Ascending aorta (tissue), 2 donors: ENCODE results near the gene RFTN1. TPM values are rescaled to one million over a fixed set of nuclear protein-coding genes. Genes with fewer than 3 reads are reported as not detected.
A peak's percentile ranks its signal among the peaks of the same experiment; 100 is the strongest.

Source experiments
- DNase-seq, 2 donors: peaks; one replicate each; pipeline ENCODE4 v3.0.0-alpha.2; 2019; ENCODE audit warnings: low spot score in 2 of 2
- H3K27ac ChIP-seq, 2 donors: fragments of 200-600 bp; sonication (generic); one replicate each; pipeline ENCODE4 v1.5.1; 2016 to 2017; ENCODE audit warnings: mild to moderate bottlenecking in 1 of 2
- H3K27me3 ChIP-seq: fragments of 200-600 bp; sonication (generic); one replicate; pipeline ENCODE4 v1.5.1; 2017
- H3K36me3 ChIP-seq, 2 donors: fragments of 200-600 bp; sonication (generic); one replicate each; pipeline ENCODE4 v1.5.1; 2016
- H3K4me1 ChIP-seq, 2 donors: fragments of 200-600 bp; sonication (generic); one replicate each; pipeline ENCODE4 v1.5.1; 2016 to 2017; ENCODE audit warnings: mild to moderate bottlenecking in 1 of 2
- H3K4me3 ChIP-seq, 2 donors: fragments of 200-600 bp; sonication (generic); one replicate each; pipeline ENCODE4 v1.5.1; 2016 to 2017; ENCODE audit warnings: mild to moderate bottlenecking in 1 of 2
- H3K9me3 ChIP-seq, 2 donors: fragments of 200-600 bp; sonication (generic); one replicate each; pipeline ENCODE4 v1.5.1; 2016
- intact Hi-C: fragments of 100-400 bp; cut with DNase I; formaldehyde crosslinking; loops from one replicate; pipeline ENCODE4 v1.15.1; 2023
- total RNA-seq: library from RNA; depleted of rRNA; stranded (reverse); fragments of >200 nt; gene quantifications from one replicate; pipeline ENCODE4 v1.1.0, GENCODE V29; 2016
- TF ChIP-seq, protein P1 (sequence below), 3 experiments: fragments of 200-600 bp in 2 of 3; fragments of 450-650 bp in 1 of 3; sonication (generic) in 2 of 3; IDR thresholded peaks; one replicate each; pipeline ENCODE4 v1.5.1; 2016 to 2019; ENCODE audit warnings: antibody characterized with exemption in 3 of 3, mild to moderate bottlenecking in 1 of 3, moderate library complexity in 1 of 3

Gene RFTN1
- total RNA-seq, 1 donor from 2014 or later, result 72.6 TPM

DNA sequence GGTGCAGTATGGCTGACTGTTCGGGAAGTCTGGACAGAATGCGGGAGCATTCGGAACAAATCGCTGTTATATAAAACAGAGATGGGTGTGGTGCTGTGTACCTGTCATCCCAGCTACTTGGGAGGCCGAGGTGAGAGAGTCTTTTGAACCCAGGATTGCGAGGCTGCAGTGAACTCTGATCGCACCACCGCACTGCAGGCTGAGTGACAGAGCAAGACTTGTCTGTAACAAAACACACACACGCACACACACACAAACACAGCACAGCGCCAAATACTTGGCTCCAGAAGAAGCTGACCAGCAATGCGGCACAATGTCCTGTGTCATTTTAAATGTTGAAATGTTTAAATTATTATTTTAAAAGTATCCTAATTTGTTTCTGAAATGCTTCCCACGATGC is 12.6 kb downstream of the RFTN1 start:
- TF ChIP-seq, protein P1, sequence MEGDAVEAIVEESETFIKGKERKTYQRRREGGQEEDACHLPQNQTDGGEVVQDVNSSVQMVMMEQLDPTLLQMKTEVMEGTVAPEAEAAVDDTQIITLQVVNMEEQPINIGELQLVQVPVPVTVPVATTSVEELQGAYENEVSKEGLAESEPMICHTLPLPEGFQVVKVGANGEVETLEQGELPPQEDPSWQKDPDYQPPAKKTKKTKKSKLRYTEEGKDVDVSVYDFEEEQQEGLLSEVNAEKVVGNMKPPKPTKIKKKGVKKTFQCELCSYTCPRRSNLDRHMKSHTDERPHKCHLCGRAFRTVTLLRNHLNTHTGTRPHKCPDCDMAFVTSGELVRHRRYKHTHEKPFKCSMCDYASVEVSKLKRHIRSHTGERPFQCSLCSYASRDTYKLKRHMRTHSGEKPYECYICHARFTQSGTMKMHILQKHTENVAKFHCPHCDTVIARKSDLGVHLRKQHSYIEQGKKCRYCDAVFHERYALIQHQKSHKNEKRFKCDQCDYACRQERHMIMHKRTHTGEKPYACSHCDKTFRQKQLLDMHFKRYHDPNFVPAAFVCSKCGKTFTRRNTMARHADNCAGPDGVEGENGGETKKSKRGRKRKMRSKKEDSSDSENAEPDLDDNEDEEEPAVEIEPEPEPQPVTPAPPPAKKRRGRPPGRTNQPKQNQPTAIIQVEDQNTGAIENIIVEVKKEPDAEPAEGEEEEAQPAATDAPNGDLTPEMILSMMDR (IDR thresholded peaks at IDR 0.05), result no peak
- no peaks in the 10 kb centered on the region for H3K9me3 ChIP-seq
- H3K36me3 ChIP-seq, result no peaks in the 10 kb centered on the region
- peaks cover 0 to 13% of the 10 kb centered on the region in 2 donors for H3K4me1 ChIP-seq
- intact Hi-C loops, result no loop called here
- no peak overlapping the region for H3K4me3 ChIP-seq
- no peak overlapping the region for H3K27ac ChIP-seq
- peak in 1 of 2 donors; percentile 33 for DNase-seq
- H3K27me3 ChIP-seq, result no peaks in the 10 kb centered on the region

DNA sequence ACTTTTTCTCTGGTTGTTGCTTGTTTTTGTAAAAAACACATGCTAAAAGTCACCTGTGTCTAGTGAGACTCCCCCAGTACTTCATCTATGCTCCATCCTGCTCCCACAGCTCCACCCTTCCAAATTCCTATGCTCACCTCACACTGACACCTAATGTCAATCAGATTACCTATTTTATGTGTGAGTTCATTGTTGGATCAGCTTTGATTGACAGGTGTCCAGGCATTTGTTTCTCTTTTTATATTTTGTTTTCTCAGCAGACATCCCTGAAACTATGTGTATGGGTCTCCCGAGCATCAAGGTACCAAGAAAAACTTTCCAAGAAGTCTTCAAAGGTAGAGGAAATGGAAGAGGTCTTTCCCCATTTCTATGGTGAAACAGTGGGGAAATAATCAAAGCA is 13.4 kb downstream of the RFTN1 start:
- H3K9me3 ChIP-seq, result no peaks in the 10 kb centered on the region
- H3K4me3 ChIP-seq, result no peak overlapping the region
- TF ChIP-seq, protein P1 (IDR thresholded peaks at IDR 0.05), result no peak
- intact Hi-C loops, result no loop called here
- no peaks in the 10 kb centered on the region for H3K36me3 ChIP-seq
- peaks cover 0 to 17% of the 10 kb centered on the region in 2 donors for H3K4me1 ChIP-seq
- H3K27me3 ChIP-seq, result no peaks in the 10 kb centered on the region
- no peak overlapping the region for H3K27ac ChIP-seq
- no peak for DNase-seq

DNA sequence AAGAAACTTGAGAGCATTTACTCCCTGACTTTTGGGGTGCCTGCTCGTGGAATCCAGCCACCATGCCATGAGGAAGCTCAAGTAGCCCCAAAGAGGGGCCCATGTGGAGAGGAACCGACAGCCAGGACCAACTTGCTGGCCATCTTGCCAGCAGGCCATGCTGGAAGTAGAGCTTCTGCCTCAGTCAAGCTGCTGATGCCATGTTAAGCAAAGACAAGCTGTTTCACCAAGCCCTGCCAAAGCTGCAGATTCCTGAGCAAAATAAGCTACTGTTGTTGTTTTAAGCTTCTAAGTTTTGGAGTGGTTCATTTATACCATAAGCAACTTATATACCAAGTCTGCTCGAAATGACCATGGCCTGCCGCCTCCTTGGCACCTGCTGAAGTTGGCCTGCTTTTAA is 14.1 kb downstream of the RFTN1 start:
- DNase-seq, result peak in 1 of 2 donors; percentile 50
- TF ChIP-seq, protein P1 (IDR thresholded peaks at IDR 0.05), result no peak
- intact Hi-C loops, result no loop called here
- Histone ChIP-seq H3K9me3 (no peaks in the 10 kb centered on the region), H3K36me3 (no peaks in the 10 kb centered on the region), H3K4me1 (peaks cover 0 to 17% of the 10 kb centered on the region in 2 donors), H3K4me3 (no peak overlapping the region), H3K27me3 (no peaks in the 10 kb centered on the region), H3K27ac (no peak overlapping the region)

DNA sequence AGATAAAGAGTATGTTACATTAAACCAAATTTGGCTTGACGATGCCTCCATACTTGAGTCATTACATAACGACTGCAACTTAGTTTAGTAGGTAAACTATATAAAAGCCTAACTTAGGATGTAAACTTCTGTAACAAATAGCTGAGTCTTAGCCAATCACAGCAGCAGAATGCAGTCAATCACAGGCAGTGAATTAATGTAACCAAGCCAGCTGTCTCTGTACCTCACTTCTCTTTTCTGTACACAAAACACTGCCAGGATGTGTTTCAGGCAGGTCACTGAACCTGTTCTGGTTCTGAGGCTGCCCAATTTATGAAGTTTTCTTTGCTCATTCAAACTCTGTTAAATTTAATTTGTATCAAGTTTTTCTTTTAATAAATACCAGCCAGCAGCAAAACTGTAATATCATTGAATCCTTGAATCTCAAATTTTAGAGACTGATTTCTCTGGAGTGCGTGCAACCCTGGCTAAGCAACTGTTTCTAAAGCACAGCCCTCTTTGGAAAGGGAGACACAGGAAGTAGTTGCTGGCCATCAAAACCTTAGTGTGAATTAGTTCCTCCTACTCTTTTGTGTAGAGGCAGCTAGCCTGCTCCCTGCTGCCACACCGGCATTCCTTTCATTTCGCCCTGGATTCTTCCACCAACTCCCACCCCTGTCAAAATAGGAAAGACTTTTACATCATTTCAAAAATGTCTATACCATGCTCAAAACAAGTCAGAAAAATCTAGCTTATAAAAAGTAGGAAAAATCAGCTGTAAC is 15.2 kb downstream of the RFTN1 start:
- Histone ChIP-seq H3K4me3 (no peak overlapping the region), H3K36me3 (no peaks in the 10 kb centered on the region), H3K4me1 (peaks cover 0 to 17% of the 10 kb centered on the region in 2 donors), H3K9me3 (no peaks in the 10 kb centered on the region), H3K27me3 (no peaks in the 10 kb centered on the region), H3K27ac (no peak overlapping the region)
- no peak for DNase-seq
- intact Hi-C loops, result no loop called here
- TF ChIP-seq, protein P1 (IDR thresholded peaks at IDR 0.05), result no peak

DNA sequence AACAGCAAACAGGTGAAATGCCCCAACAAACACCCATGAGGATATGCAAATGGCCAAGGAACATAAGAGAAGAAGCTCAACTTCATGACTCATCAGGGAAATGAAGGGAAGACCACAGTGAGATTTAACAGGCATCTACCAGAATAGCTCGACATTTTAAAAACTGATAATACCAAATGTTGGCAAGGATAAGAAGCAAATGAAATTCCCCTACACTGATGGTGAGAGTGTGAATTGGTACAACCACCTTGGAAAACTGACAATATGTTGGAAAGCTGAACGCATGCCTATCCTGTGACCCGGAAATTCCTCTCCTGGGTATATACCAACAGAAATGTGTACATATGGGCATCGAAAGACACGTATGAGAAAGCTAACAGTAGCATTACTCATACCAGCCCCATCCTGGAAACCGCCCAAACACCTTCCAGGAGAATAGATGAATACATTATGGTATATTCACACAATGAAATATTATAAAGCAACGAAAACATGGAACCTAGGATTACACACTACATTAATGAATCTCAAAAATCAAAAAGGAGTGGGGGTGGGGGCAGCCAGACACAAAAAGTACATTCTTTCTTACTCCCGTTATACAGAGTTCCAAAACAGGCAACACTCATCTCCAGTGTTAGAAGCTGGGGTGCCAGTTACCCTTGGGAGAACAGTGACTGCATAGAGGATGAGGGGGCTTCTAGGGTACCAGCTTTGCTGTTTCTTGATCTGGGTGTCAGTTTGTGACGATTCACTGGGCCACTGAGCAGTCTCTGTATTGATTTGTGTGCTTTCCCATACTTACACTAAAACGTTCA is 16.9 kb downstream of the RFTN1 start:
- Histone ChIP-seq H3K27me3 (no peaks in the 10 kb centered on the region), H3K4me1 (peaks cover 0 to 17% of the 10 kb centered on the region in 2 donors), H3K4me3 (no peak overlapping the region), H3K36me3 (peaks cover 5 to 13% of the 10 kb centered on the region in 2 donors), H3K27ac (no peak overlapping the region), H3K9me3 (no peaks in the 10 kb centered on the region)
- TF ChIP-seq, protein P1 (IDR thresholded peaks at IDR 0.05), result no peak
- intact Hi-C loops, result no loop called here
- DNase-seq, result no peak
